ENCODE measurements around the gene AOAH.
"Not testable (repeated sequence)": the region's sequence is repeated elsewhere in the genome, so short reads cannot be mapped to it uniquely, and the experiment has no call there.

The AOAH gene

DNA sequence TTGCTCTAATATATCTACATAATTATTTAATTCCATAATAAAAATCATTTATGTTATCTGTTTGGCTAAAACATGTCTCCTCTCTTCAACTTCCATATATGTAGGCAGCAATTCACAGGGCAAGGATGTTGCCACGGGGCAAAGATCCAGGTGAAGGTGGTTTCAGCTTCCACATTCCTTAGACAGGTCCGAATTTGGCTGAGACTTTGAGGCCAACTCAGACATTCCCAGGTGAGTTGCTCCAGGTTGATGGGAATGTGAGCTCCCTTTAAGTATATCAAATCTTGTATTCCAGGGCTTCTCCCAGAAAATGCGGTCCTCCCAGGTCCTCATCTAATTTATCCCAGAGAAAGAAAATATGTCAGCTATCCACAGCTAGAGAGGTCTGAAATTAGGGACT is 15.1 kb upstream of the AOAH start:
- DNase-seq = no peak

GRCh38 chr7:36736899-36737211 is 12.6 kb upstream of the AOAH start:
- DNase-seq = no peak

GRCh38 chr7:36736090-36736898 is 12.0 kb upstream of the AOAH start:
- no peak for DNase-seq

GRCh38 chr7:36735172-36735571 is 10.9 kb upstream of the AOAH start:
- DNase-seq = no peak

DNA sequence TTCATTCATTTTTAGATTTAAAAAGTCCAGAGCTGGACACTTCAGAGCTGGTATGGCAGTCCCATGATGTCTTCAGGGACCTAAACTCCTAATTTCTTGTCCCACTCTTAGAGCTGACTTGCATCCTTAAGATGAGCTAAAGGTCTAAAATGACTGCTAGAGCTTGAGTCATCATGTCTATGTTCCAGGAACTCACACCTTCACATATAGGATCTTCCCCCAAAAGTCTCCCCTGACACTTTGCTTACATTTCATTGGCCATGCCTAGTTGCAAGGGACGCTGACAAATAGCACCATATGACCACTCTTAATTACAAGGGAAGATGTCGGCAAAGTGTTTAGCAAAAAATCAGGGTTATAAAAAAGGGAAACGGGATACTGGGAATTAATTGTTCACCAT is 10.4 kb upstream of the AOAH start:
- DNase-seq = no peak

DNA sequence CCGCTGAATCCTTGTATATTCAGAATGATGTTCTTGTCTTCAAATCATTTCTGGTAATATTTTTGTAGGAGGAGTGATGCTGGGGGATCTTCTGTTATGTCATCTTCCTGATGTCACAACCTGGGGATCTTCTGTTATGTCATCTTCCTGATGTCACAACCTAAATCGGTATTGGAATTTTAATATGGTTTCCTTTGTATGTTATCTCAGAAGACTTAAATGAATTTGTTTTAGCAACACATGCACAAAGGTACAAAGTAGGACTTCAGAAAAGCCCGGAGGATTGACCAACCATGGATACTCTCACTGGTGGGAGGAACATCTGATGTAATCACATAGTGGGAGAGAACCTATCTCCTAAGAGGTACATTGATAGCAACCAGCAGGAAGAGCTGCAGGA is 9.1 kb upstream of the AOAH start:
- no peak for DNase-seq

DNA sequence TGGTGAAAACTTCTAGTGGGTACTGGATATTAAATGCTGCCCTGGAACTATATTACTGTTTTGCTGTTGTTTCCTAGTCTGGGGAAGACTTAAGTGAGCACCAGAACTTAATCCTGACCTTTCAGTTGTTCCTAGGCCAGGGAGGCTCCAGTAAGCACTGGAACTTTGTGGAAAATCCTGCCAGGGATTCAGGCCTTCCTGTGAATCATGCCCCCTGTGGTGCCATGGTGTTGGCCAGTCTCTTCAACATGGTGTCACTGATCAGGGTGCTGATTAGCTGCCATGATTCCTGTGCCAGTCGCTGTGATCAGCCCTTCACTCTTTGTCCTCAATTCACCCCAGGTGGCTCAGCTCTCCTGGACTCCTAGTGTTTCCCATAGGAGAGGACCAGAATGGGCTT is 8.5 kb upstream of the AOAH start:
- no peak for DNase-seq

DNA sequence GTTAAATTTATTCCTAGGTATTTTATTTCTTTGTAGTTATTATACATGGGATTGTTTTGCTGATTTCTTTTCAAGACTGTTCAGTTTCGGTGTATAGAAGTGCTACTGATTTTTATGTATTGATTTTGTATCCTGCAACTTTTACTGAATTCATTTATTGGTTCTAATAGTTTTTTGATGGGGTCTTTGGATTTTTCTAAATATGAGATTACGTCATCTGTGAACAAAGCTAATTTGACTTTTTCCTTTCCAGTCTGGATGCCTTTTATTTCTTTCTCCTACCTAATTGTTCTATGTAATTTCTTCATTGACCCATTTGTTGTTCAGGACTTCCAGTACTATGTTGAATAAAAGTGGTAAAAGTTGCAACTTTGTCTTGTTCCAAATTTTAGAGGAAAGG is 5.8 kb upstream of the AOAH start:
- no peak for DNase-seq

- DNase-seq = no peak
Observed at GRCh38 chr7:36728143-36728542, 3.8 kb upstream of the AOAH start.

- DNase-seq = no peak
Observed at GRCh38 chr7:36726806-36727503, 2.7 kb upstream of the AOAH start.

DNA sequence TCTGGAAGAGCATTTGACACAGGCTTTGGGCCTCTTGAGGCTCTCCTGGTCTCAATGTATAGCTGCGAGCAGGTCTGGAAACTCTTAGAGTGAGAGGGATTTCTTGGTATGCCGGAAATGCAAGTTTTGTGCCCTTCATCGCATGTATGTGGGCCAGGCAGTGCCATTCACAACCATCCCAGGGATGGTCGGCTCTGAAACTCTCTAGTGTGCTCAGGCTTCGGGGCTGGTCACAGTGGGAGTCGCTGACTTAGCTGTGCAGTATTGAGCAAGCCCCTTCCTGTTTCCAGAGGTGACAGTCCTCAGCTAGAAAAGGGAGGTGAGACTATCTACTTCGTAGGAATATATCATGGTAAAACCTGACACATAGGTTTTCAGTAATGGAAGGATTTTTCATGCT is 2.0 kb upstream of the AOAH start:
- DNase-seq = no peak

- DNase-seq = no peak
Observed at GRCh38 chr7:36724996-36725395, 702 bp upstream of the AOAH start.

GRCh38 chr7:36723291-36723690 is 1.0 kb downstream of the AOAH start:
- DNase-seq = no peak

- no peak for DNase-seq
Observed at GRCh38 chr7:36719083-36719632, 5.1 kb downstream of the AOAH start.

DNA sequence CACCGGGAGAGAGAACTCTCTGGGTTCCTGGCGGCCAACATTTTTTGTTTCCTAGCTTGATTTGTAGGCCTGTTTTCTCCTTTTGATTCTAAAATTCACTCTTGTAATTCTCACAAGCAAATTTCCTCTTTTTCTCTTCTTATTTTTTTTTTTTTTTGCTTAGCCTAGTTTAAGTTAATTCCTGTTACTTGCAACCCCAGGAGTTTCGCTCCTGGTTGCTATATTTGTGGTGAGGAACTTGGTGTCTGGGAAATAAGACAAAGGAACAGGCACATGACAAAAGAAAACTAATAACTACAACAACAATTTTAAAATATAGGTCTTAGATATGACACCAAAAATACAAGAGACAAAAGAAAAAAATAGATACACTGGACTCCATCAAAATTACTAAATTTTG is 6.7 kb downstream of the AOAH start:
- DNase-seq = no peak

DNA sequence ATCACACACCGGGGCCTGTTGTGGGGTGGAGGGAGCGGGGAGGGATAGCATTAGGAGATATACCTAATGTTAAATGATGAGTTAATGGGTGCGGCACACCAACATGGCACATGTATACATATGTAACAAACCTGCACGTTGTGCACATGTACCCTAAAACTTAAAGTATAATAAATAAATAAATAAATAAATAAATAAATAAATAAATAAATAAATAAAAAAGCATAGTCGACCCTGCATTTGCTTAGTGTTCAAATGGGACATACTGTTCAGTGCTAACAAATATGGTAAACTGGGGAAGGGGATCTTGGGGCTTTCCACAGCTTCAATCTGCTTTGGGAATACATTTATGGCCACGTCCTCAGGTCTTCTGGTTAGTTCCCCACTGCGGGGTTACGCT is 7.5 kb downstream of the AOAH start:
- DNase-seq = not testable (repeated sequence)

DNA sequence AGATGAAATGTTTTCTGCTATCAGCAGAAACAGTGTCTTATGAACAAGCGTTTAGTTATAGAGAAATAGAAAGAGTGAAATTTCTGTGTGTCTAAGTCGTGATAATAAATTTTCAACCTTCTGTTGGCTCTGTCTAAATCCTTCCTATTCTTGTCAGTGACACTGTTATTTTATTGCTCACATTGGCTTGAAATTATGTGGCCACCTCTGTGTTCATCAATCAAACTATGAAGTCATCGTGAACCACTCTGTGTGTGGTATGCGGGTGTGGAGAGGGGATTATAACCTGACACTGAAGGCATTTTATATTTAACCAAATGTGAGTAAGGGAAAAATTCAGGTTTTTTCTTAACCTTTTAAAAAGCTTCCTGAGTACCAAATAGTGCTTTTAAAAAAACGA is 12.3 kb downstream of the AOAH start:
- DNase-seq = no peak

GRCh38 chr7:36711256-36711655 is 13.0 kb downstream of the AOAH start:
- DNase-seq = no peak

- DNase-seq = no peak
Observed at GRCh38 chr7:36710186-36710791, 14.0 kb downstream of the AOAH start.

DNA sequence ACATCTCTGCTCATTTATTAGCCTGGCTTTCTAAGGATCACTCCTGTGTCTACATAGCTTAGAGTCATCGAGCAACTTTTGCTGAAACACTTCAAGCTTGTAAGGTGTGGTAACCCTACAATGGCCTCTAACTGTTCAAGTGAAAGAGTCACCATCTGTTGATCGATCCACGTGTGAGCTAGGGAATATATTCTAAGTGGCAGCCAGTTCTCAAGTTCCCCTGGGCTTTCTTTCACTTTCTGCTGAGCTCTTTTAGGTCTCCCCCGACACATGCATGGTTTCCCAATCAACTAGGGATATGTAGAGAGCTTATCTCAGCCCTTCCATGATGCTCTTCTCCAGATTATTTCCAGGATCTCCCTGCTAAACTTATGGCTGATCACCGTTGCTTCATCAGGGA is 15.5 kb downstream of the AOAH start:
- DNase-seq = no peak

DNA sequence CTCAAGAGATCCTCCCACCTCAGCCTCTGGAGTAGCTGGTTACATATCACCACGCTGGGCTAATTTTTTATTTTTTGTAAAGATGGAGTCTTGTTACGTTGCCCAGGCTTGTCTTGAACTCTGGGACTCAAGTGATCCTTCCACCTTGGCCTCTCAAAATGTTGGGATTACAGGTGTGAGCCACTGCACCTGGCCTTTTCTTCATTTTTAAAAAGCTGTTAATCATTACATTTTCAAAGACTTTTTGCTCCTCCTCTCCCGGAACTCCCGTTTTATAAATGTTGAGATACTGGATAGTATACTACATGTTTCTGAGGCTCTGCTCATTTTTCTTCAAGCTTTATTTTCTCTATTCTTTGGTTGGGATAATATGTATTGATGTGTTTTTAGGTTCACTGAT is 16.4 kb downstream of the AOAH start:
- no peak for DNase-seq

GRCh38 chr7:36707465-36707864 is 16.8 kb downstream of the AOAH start:
- no peak for DNase-seq

- not testable (repeated sequence) for DNase-seq
Observed at GRCh38 chr7:36703860-36704259, 20.4 kb downstream of the AOAH start.

Data from amygdala (tissue), 56 donors.